ENCODE data around the gene ZBTB4. TPM values are rescaled to one million over a fixed set of nuclear protein-coding genes. Genes with fewer than 3 reads are reported as not detected.

ZBTB4 gene
- total RNA-seq, 1 donor from 2014 or later, result 25.1 TPM

GRCh38 chr17:7426896-7427489 is 52.4 kb downstream of the ZBTB4 start:
- Mint-ChIP-seq H3K4me1 (ENCODE audit: low read depth, unreplicated experiment) (no peaks in the 10 kb centered on the region), H3K27ac (ENCODE audit: unreplicated experiment) (no peak overlapping the region), H3K4me3 (ENCODE audit: unreplicated experiment) (no peak overlapping the region), H3K9me3 (ENCODE audit: unreplicated experiment) (peaks cover 5% of the 10 kb centered on the region), H3K36me3 (ENCODE audit: unreplicated experiment) (no peaks in the 10 kb centered on the region), H3K27me3 (ENCODE audit: unreplicated experiment) (peaks cover 11% of the 10 kb centered on the region)
- DNase-seq, result no peak
- no peak for TF ChIP-seq CTCF (IDR thresholded peaks at IDR 0.05; ENCODE audit: partially characterized antibody, unreplicated experiment)

- Mint-ChIP-seq H3K27ac (ENCODE audit: unreplicated experiment) (no peak overlapping the region), H3K4me3 (ENCODE audit: unreplicated experiment) (no peak overlapping the region), H3K36me3 (ENCODE audit: unreplicated experiment) (no peaks in the 10 kb centered on the region), H3K27me3 (ENCODE audit: unreplicated experiment) (peaks cover 13% of the 10 kb centered on the region), H3K4me1 (ENCODE audit: low read depth, unreplicated experiment) (peaks cover 2% of the 10 kb centered on the region), H3K9me3 (ENCODE audit: unreplicated experiment) (peaks cover 3% of the 10 kb centered on the region)
- no peak for DNase-seq
- no peak for TF ChIP-seq CTCF (IDR thresholded peaks at IDR 0.05; ENCODE audit: partially characterized antibody, unreplicated experiment)
Measured at GRCh38 chr17:7426203-7426863, 53.1 kb downstream of the ZBTB4 start.

- no peak for TF ChIP-seq CTCF (IDR thresholded peaks at IDR 0.05; ENCODE audit: partially characterized antibody, unreplicated experiment)
- Mint-ChIP-seq H3K4me3 (ENCODE audit: unreplicated experiment) (no peak overlapping the region), H3K9me3 (ENCODE audit: unreplicated experiment) (peaks cover 2% of the 10 kb centered on the region), H3K27ac (ENCODE audit: unreplicated experiment) (no peak overlapping the region), H3K27me3 (ENCODE audit: unreplicated experiment) (peaks cover 13% of the 10 kb centered on the region), H3K4me1 (ENCODE audit: low read depth, unreplicated experiment) (peaks cover 5% of the 10 kb centered on the region), H3K36me3 (ENCODE audit: unreplicated experiment) (no peaks in the 10 kb centered on the region)
- no peak for DNase-seq
Measured at GRCh38 chr17:7425756-7426155, 53.7 kb downstream of the ZBTB4 start.

GRCh38 chr17:7425316-7425715 is 54.1 kb downstream of the ZBTB4 start, which contains the start of gene SPEM2:
Gene SPEM2, plus strand, starts transcription at chr17:7425616. Its CDS starts 73 bp downstream, at chr17:7425689.
- Mint-ChIP-seq H3K36me3 (ENCODE audit: unreplicated experiment) (no peaks in the 10 kb centered on the region), H3K27me3 (ENCODE audit: unreplicated experiment) (peaks cover 12% of the 10 kb centered on the region), H3K27ac (ENCODE audit: unreplicated experiment) (no peak within 1 kb of the TSS), H3K4me3 (ENCODE audit: unreplicated experiment) (no peak within 1 kb of the TSS), H3K9me3 (ENCODE audit: unreplicated experiment) (peaks cover 2% of the 10 kb centered on the region), H3K4me1 (ENCODE audit: low read depth, unreplicated experiment) (peaks cover 6% of the 10 kb centered on the region)
- TF ChIP-seq CTCF (IDR thresholded peaks at IDR 0.05; ENCODE audit: partially characterized antibody, unreplicated experiment), result no peak
- DNase-seq, result no peak

GRCh38 chr17:7423679-7424078 is 55.8 kb downstream of the ZBTB4 start:
- Mint-ChIP-seq H3K36me3 (ENCODE audit: unreplicated experiment) (no peaks in the 10 kb centered on the region), H3K9me3 (ENCODE audit: unreplicated experiment) (peaks cover 6% of the 10 kb centered on the region), H3K27me3 (ENCODE audit: unreplicated experiment) (peaks cover 15% of the 10 kb centered on the region), H3K4me3 (ENCODE audit: unreplicated experiment) (no peak overlapping the region), H3K4me1 (ENCODE audit: low read depth, unreplicated experiment) (peaks cover 19% of the 10 kb centered on the region), H3K27ac (ENCODE audit: unreplicated experiment) (no peak overlapping the region)
- TF ChIP-seq CTCF (IDR thresholded peaks at IDR 0.05; ENCODE audit: partially characterized antibody, unreplicated experiment), result no peak
- no peak for DNase-seq
